ENCODE measurements around the gene IKZF4. TPM values are rescaled to one million over a fixed set of nuclear protein-coding genes. Genes with fewer than 3 reads are reported as not detected.
"Not testable (repeated sequence)": the region's sequence is repeated elsewhere in the genome, so short reads cannot be mapped to it uniquely, and the experiment has no call there.

The IKZF4 gene
- total RNA-seq, 1 experiment from 2014 or later = 13.6 TPM

- Mint-ChIP-seq H3K27me3 (ENCODE audit: low read depth) (no peaks in the 10 kb centered on the region), H3K9me3 (no peaks in the 10 kb centered on the region), H3K36me3 (no peaks in the 10 kb centered on the region), H3K4me3 (no peak overlapping the region), H3K27ac (no peak overlapping the region), H3K4me1 (no peaks in the 10 kb centered on the region)
- ChIA-PET CTCF (interaction anchor here (0.9 kb wide), 1 partner anchor 32 kb away, joined by 4 read pairs; no protein-coding TSS in a partner anchor), POLR2A (interaction anchor here (0.6 kb wide), 1 partner anchor 25 kb away, joined by 6 read pairs; no protein-coding TSS in a partner anchor)
- ATAC-seq (no peak), DNase-seq (ENCODE audit: low spot score) (no peak)
- no peak for TF ChIP-seq ZNF281 (CRISPR knock-in tag; IDR thresholded peaks at IDR 0.05)
- TF ChIP-seq CBFB (CRISPR knock-in tag; IDR thresholded peaks at IDR 0.05; ENCODE audit: low read depth) = no peak
- no peak for TF ChIP-seq TEAD4 (CRISPR knock-in tag; IDR thresholded peaks at IDR 0.05)
- no peak for TF ChIP-seq ARID4B (CRISPR knock-in tag; IDR thresholded peaks at IDR 0.05; ENCODE audit: borderline replicate concordance)
- TF ChIP-seq ZSCAN18 (CRISPR knock-in tag; IDR thresholded peaks at IDR 0.05) = no peak
- TF ChIP-seq ZBTB43 (CRISPR knock-in tag; IDR thresholded peaks at IDR 0.05) = no peak
- TF ChIP-seq AFF4 (CRISPR knock-in tag; IDR thresholded peaks at IDR 0.05; ENCODE audit: borderline replicate concordance) = no peak
- TF ChIP-seq ZNF317 (CRISPR knock-in tag; IDR thresholded peaks at IDR 0.05; ENCODE audit: borderline replicate concordance, low read depth) = no peak
- TF ChIP-seq ZBTB21 (CRISPR knock-in tag; IDR thresholded peaks at IDR 0.05; ENCODE audit: borderline replicate concordance) = no peak
- TF ChIP-seq NR2C2 (CRISPR knock-in tag; IDR thresholded peaks at IDR 0.05) = no peak
- TF ChIP-seq SOX15 (CRISPR knock-in tag; IDR thresholded peaks at IDR 0.05) = no peak
- no peak for TF ChIP-seq ATF6 (CRISPR knock-in tag; IDR thresholded peaks at IDR 0.05)
- TF ChIP-seq CREM (CRISPR knock-in tag; IDR thresholded peaks at IDR 0.05) = no peak
- TF ChIP-seq NR3C1 (CRISPR knock-in tag; conservative IDR thresholded peaks at IDR 0.05; ENCODE audit: low read depth) = no peak
- TF ChIP-seq E2F5 (CRISPR knock-in tag; IDR thresholded peaks at IDR 0.05) = no peak
Measured at GRCh38 chr12:56053407-56053893, 32.6 kb downstream of the IKZF4 start.

GRCh38 chr12:56059964-56060363 lies 39.1 kb downstream of the IKZF4 start:
- POLR2A ChIA-PET; H3K4me3 Mint-ChIP-seq; DNase-seq (ENCODE audit: low spot score); H3K9me3 Mint-ChIP-seq; H3K4me1 Mint-ChIP-seq; H3K36me3 Mint-ChIP-seq; H3K27me3 Mint-ChIP-seq (ENCODE audit: low read depth); H3K27ac Mint-ChIP-seq; ATAC-seq: not testable (repeated sequence)
- CTCF ChIA-PET = interaction anchor here (0.8 to 3.3 kb wide), 3 partner anchors 13 to 64 kb away, joined by 3 to 10 read pairs (median 4); partner anchors contain the start of gene SUOX

Data from WTC11 (cell line).